SK-N-SH (cell line): ENCODE data around the gene KCNAB1. TPM values are rescaled to one million over a fixed set of nuclear protein-coding genes. Genes with fewer than 3 reads are reported as not detected.

Experiments
- CTCF ChIA-PET: fragments of 300-600, 350-600 bp; formaldehyde crosslinking; extraction: SDS; loops from one replicate; lab custom pipeline; 2021; lab: Yijun Ruan, JAX
- POLR2A ChIA-PET: fragments of 350-600 bp; sonication (Branson Sonifier 250); formaldehyde crosslinking; extraction: SDS; loops from one replicate; lab custom pipeline; 2020; ENCODE audit warnings: antibody characterized with exemption, inconsistent platforms; lab: Yijun Ruan, JAX
- DNase-seq: peaks from one replicate; pipeline ENCODE4 v3.0.0; 2012
- H2AFZ ChIP-seq: fragments of 200-600 bp; sonication (generic); 2 replicates; pipeline ENCODE4 v1.8.1; 2016; ENCODE audit warnings: antibody characterized with exemption, mild to moderate bottlenecking, low read depth
- H3F3A ChIP-seq: fragments of 200-600 bp; sonication (generic); replicated peaks from 2 replicates; pipeline ENCODE3; 2016; ENCODE audit warnings: antibody characterized with exemption, mild to moderate bottlenecking; ENCODE audit not compliant: insufficient read depth
- H3K27ac ChIP-seq, 2 experiments: fragments of 200-500 bp in 1 of 2; fragments of 200-600 bp in 1 of 2; sonication (Bioruptor generic) in 1 of 2; sonication (generic), shearing (Covaris generic) in 1 of 2; 2 replicates each; pipeline versions ENCODE4 v1.5.1 to v1.6.1; 2014 to 2016; ENCODE audit warnings: low read depth in 2 of 2, inconsistent platforms in 1 of 2, low read length in 1 of 2, mild to moderate bottlenecking in 1 of 2, mixed read lengths in 1 of 2
- H3K27me3 ChIP-seq: fragments of 200-600 bp; sonication (generic), shearing (Covaris generic); 2 replicates; pipeline ENCODE4 v1.6.1; 2016; ENCODE audit warnings: mixed run types; ENCODE audit not compliant: insufficient read depth
- H3K36me3 ChIP-seq, 2 experiments: fragments of 200-500 bp in 1 of 2; fragments of 200-600 bp in 1 of 2; sonication (Bioruptor generic) in 1 of 2; sonication (generic) in 1 of 2; replicated peaks in 1 of 2; 2 replicates each; pipeline versions ENCODE3 to v1.5.1; 2014 to 2016; ENCODE audit warnings: low read length in 1 of 2, mild to moderate bottlenecking in 1 of 2; ENCODE audit not compliant: insufficient read depth in 2 of 2, control insufficient read depth in 1 of 2
- H3K4me1 ChIP-seq, 2 experiments: fragments of 200-500 bp in 1 of 2; fragments of 200-600 bp in 1 of 2; sonication (Bioruptor generic) in 1 of 2; sonication (generic), shearing (Covaris generic) in 1 of 2; 2 replicates each; pipeline versions ENCODE4 v1.5.1 to v1.6.1; 2014 to 2016; ENCODE audit warnings: low read depth in 1 of 2, low read length in 1 of 2, mixed run types in 1 of 2; ENCODE audit not compliant: insufficient read depth in 2 of 2, control insufficient read depth in 1 of 2
- H3K4me2 ChIP-seq: fragments of 200-600 bp; sonication (generic), shearing (Covaris generic); 2 replicates; pipeline ENCODE4 v1.6.1; 2017; ENCODE audit warnings: mixed run types
- H3K4me3 ChIP-seq, 2 experiments: fragments of 200-500 bp in 1 of 2; fragments of 200-600 bp in 1 of 2; sonication (Bioruptor generic) in 1 of 2; sonication (generic), shearing (Covaris generic) in 1 of 2; 2 replicates each; pipeline versions ENCODE4 v1.5.1 to v1.8.1; 2014 to 2016; ENCODE audit warnings: low read depth in 2 of 2, inconsistent platforms in 1 of 2, low read length in 1 of 2, mild to moderate bottlenecking in 1 of 2, mixed read lengths in 1 of 2, moderate library complexity in 1 of 2
- H3K79me2 ChIP-seq: fragments of 200-600 bp; sonication (generic); 2 replicates; pipeline ENCODE4 v1.8.1; 2017; ENCODE audit warnings: mild to moderate bottlenecking; ENCODE audit not compliant: insufficient read depth
- H3K9ac ChIP-seq: fragments of 200-600 bp; sonication (generic); 2 replicates; pipeline ENCODE4 v1.6.1; 2017; ENCODE audit warnings: mixed run types
- H3K9me2 ChIP-seq: fragments of 200-600 bp; sonication (generic); 2 replicates; pipeline ENCODE4 v1.6.1; 2017; ENCODE audit warnings: mixed run types
- H3K9me3 ChIP-seq: fragments of 200-600 bp; sonication (generic); 2 replicates; pipeline ENCODE4 v1.6.1; 2017; ENCODE audit warnings: mixed run types, mild to moderate bottlenecking, moderate library complexity
- H4K20me1 ChIP-seq: fragments of 200-600 bp; sonication (generic); 2 replicates; pipeline ENCODE4 v1.6.1; 2017; ENCODE audit warnings: mild to moderate bottlenecking, mixed run types; ENCODE audit not compliant: insufficient read depth
- CTCF ChIP-seq: fragments of 200-600 bp; sonication (generic); IDR thresholded peaks from 2 replicates; pipeline ENCODE4 v1.6.1; 2017; ENCODE audit warnings: antibody characterized with exemption, mild to moderate bottlenecking, moderate library complexity
- EP300 ChIP-seq, 2 experiments: IDR thresholded peaks; 2 replicates each; pipeline versions ENCODE4 v1.4.0 to v1.6.1; 2012; ENCODE audit warnings: borderline replicate concordance in 1 of 2, low read depth in 1 of 2, low read length in 1 of 2
- EZH2phosphoT487 ChIP-seq: fragments of 200-600 bp; sonication (generic); IDR thresholded peaks from 2 replicates; pipeline ENCODE4 v1.6.1; 2017; ENCODE audit warnings: low read depth, mixed run types, mild to moderate bottlenecking, antibody characterized with exemption, moderate library complexity, borderline replicate concordance
- FOXJ3 ChIP-seq: sonication (generic); formaldehyde crosslinking; IDR thresholded peaks from 2 replicates; pipeline ENCODE4 v1.5.1; 2020; ENCODE audit warnings: mild to moderate bottlenecking, missing genetic modification reagents
- FOXM1 ChIP-seq: IDR thresholded peaks from 2 replicates; pipeline ENCODE4 v1.4.0; 2012; ENCODE audit warnings: low read depth, mild to moderate bottlenecking
- GATA2 ChIP-seq: sonication (generic); formaldehyde crosslinking; IDR thresholded peaks from 2 replicates; pipeline ENCODE4 v1.5.0; 2020; ENCODE audit warnings: mild to moderate bottlenecking, missing genetic modification reagents
- MXI1 ChIP-seq: IDR thresholded peaks from 2 replicates; pipeline ENCODE4 v1.6.1; 2012; ENCODE audit warnings: mild to moderate bottlenecking, low read depth, low read length, improper control_type of control experiment
- POLR2AphosphoS5 ChIP-seq: IDR thresholded peaks from 2 replicates; pipeline ENCODE4 v1.6.1; 2012; ENCODE audit warnings: low read depth, low read length
- RCOR1 ChIP-seq: fragments of 150-350 bp; IDR thresholded peaks from 2 replicates; pipeline ENCODE4 v1.6.1; 2017; ENCODE audit warnings: antibody characterized with exemption, low read length
- RXRA ChIP-seq: IDR thresholded peaks from 2 replicates; pipeline ENCODE4 v1.4.0; 2012; ENCODE audit warnings: low read depth, mild to moderate bottlenecking, borderline replicate concordance
- TCF12 ChIP-seq: IDR thresholded peaks from 2 replicates; pipeline ENCODE4 v1.4.0; 2012
- YY1 ChIP-seq: IDR thresholded peaks from 2 replicates; pipeline ENCODE4 v1.4.0; 2012; ENCODE audit warnings: low read depth, mild to moderate bottlenecking
- WGBS: methylation state at CpG from one replicate; pipeline ENCODE4 v1.1.6; 2017; ENCODE audit warnings: low lambda C conversion rate; 5-methylcytosine and 5-hydroxymethylcytosine counted together
- polyA plus RNA-seq, 3 experiments: library from polyadenylated mRNA; depleted of rRNA; stranded (reverse); fragments of >200 nt; gene quantifications; 2 replicates each; pipeline ENCODE4 v1.2.3, GENCODE V29; 2012

Gene KCNAB1
- polyA plus RNA-seq, 1 of the 3 experiments (the other 2 are of a cell fraction), result 82.1 TPM

GRCh38 chr3:156480949-156481348 is 360.6 kb downstream of the KCNAB1 start:
- Histone ChIP-seq H3F3A (peaks cover 54% of the 10 kb centered on the region), H3K27me3 (no peaks in the 10 kb centered on the region), H3K4me3 (no peak overlapping the region), H3K4me2 (no peak overlapping the region), H3K27ac (peak overlapping the region in 1 of 2 experiments; percentile 96; a peak in 2 of 4 replicates), H3K79me2 (0 out of 2 replicates have a peak, but pooled peaks cover 10% of the 10 kb centered on the region), H3K9ac (no peak overlapping the region), H4K20me1 (no peaks in the 10 kb centered on the region), H3K36me3 (peaks cover 12 to 30% of the 10 kb centered on the region in 2 experiments), H3K9me2 (no peaks in the 10 kb centered on the region), H2AFZ (no peak overlapping the region), H3K9me3 (no peaks in the 10 kb centered on the region), H3K4me1 (peaks cover 6 to 15% of the 10 kb centered on the region in 2 experiments)
- TF ChIP-seq RCOR1 (peak; percentile 91), TCF12 (peak; percentile 22; the same call in 1 of the 2 replicates), MXI1 (0 out of 2 replicates have a peak, but pooled peaks have one; percentile 17), GATA2 (CRISPR knock-in tag) (peak; percentile 82), RXRA (no peak), FOXM1 (no peak), YY1 (no peak), EP300 (IDR thresholded peaks at IDR 0.05; ENCODE audit: borderline replicate concordance in 1 of 2, low read depth in 1 of 2, low read length in 1 of 2) (peak in 1 of 2 experiments; percentile 88; a peak in 2 of 4 replicates)
- CTCF ChIA-PET, result interaction anchor here (0.9 to 2.9 kb wide), 4 partner anchors 265 to 349 kb away, joined by 3 to 8 read pairs (median 3); no protein-coding TSS in a partner anchor
- DNase-seq, result no peak
- POLR2A ChIA-PET, result interaction anchor here (0.8 kb wide), 1 partner anchor 13 kb away, joined by 4 read pairs; no protein-coding TSS in a partner anchor
- 13% methylated on average over 2 of the region's 2 CpGs for WGBS

- Histone ChIP-seq H3K27ac (peak overlapping the region; percentile 91 to 96), H3K27me3 (no peaks in the 10 kb centered on the region), H3K4me1 (peaks cover 6 to 15% of the 10 kb centered on the region in 2 experiments), H3K79me2 (0 out of 2 replicates have a peak, but pooled peaks cover 3% of the 10 kb centered on the region), H2AFZ (no peak overlapping the region), H3K4me3 (no peak overlapping the region), H3K36me3 (peaks cover 10 to 31% of the 10 kb centered on the region in 2 experiments), H4K20me1 (no peaks in the 10 kb centered on the region), H3K9me3 (no peaks in the 10 kb centered on the region), H3F3A (peaks cover 46% of the 10 kb centered on the region), H3K9me2 (no peaks in the 10 kb centered on the region), H3K4me2 (peak overlapping the region; percentile 72), H3K9ac (no peak overlapping the region)
- CTCF ChIA-PET, result interaction anchor here (2.6 to 4.6 kb wide), 3 partner anchors 9 to 332 kb away, joined by 10 to 20 read pairs (median 15); no protein-coding TSS in a partner anchor
- no peak for DNase-seq
- 93% methylated on average over 3 of the region's 3 CpGs for WGBS
- POLR2A ChIA-PET, result no interaction called here
- TF ChIP-seq FOXJ3 (CRISPR knock-in tag) (no peak), POLR2AphosphoS5 (no peak), EZH2phosphoT487 (no peak), TCF12 (no peak), CTCF (no peak)
Observed at GRCh38 chr3:156483002-156483401, 362.6 kb downstream of the KCNAB1 start.
